Naive thymus-derived CD8-positive, alpha-beta T cell (primary cell): ENCODE data around the gene SYCE1. TPM values are rescaled to one million over a fixed set of nuclear protein-coding genes. Genes with fewer than 3 reads are reported as not detected.
"Not testable (repeated sequence)": the region's sequence is repeated elsewhere in the genome, so short reads cannot be mapped to it uniquely, and the experiment has no call there.

ENCODE experiments used
- ATAC-seq, 2 donors: fragments of 150-1000 bp; cut with Tn5 transposase in 1 of 2; sonication (Bioruptor Pico), chemical (Tn5 transposase) in 1 of 2; 1 replicate in 1 of 2; 2 replicates in 1 of 2; pipeline ENCODE4 v1.10.0; 2021; ENCODE audit warnings: mild to moderate bottlenecking in 2 of 2, moderate library complexity in 2 of 2
- POLR2A ChIA-PET: fragments of 350-600 bp; sonication (Branson Sonifier 250); formaldehyde crosslinking; loops from one replicate; lab custom pipeline; 2021; ENCODE audit warnings: antibody characterized with exemption; lab: Charles Lee
- DNase-seq, 10 donors: peaks; one replicate each; pipeline versions ENCODE4 v3.0.0 to v3.0.0-alpha.2; 2020 to 2022
- H3K27ac Mint-ChIP-seq, 10 donors: one replicate each; pipeline ENCODE4 v1.8.0; 2020 to 2022; ENCODE audit warnings: mild to moderate bottlenecking in 10 of 10, mixed read lengths in 10 of 10, moderate library complexity in 4 of 10, inconsistent platforms in 1 of 10
- H3K27me3 Mint-ChIP-seq, 5 donors: one replicate each; pipeline ENCODE4 v1.8.0; 2021 to 2022; ENCODE audit warnings: mixed read lengths in 5 of 5
- H3K36me3 Mint-ChIP-seq, 3 donors: one replicate each; pipeline ENCODE4 v1.8.0; 2020 to 2022; ENCODE audit warnings: mixed read lengths in 3 of 3, mild to moderate bottlenecking in 2 of 3, inconsistent platforms in 1 of 3
- H3K4me1 Mint-ChIP-seq, 4 donors: one replicate each; pipeline ENCODE4 v1.8.0; 2021 to 2022; ENCODE audit warnings: mixed read lengths in 4 of 4
- H3K4me3 Mint-ChIP-seq, 10 donors: one replicate each; pipeline ENCODE4 v1.8.0; 2020 to 2022; ENCODE audit warnings: mild to moderate bottlenecking in 10 of 10, mixed read lengths in 10 of 10, moderate library complexity in 6 of 10, inconsistent platforms in 1 of 10
- H3K9me3 Mint-ChIP-seq, 9 donors: one replicate each; pipeline ENCODE4 v1.8.0; 2020 to 2022; ENCODE audit warnings: mixed read lengths in 9 of 9, mild to moderate bottlenecking in 3 of 9, inconsistent platforms in 1 of 9, moderate library complexity in 1 of 9
- polyA plus RNA-seq, 3 donors: library from polyadenylated mRNA; unstranded; fragments of 300-500 nt; fragmentation: Illumina TruSeq; gene quantifications; one replicate each; pipeline ENCODE4 v1.2.3, GENCODE V29; 2021
- total RNA-seq, 8 experiments: library from RNA in 2 of 8; stranded (reverse) in 2 of 8; gene quantifications; one replicate each; pipeline ENCODE4 v1.2.3 and lab custom pipeline; 2021 to 2026

The SYCE1 gene
- total and polyA plus RNA-seq, 5 experiments from 2014 or later = 0.10 to 1.7 (median 0.79) TPM; not detected in 1

DNA sequence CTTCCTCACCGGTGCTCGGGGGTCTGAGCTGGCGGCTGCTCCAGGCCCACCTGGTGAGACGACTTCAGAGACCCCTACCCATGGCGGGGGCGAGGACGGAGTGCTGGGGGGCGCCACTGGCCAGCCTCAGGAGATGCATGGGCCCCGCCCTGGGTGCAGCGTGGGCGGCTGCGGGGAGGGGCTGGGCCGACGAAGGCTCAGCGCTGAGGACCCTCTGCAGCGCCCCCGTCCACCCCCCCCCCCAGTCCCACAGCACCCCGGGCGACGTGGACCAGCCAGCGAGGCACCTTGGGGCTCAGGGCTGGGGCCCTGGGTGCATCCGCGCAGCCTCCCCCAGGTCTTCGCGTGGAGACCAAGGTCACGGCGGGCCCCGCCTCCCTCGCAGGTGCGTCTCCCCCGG, 11.7 kb upstream of the SYCE1 start:
- peaks cover 5 to 17% (median 8%) of the 10 kb centered on the region in 5 donors for H3K27me3 Mint-ChIP-seq
- H3K27ac Mint-ChIP-seq, H3K4me1 Mint-ChIP-seq, POLR2A ChIA-PET, H3K4me3 Mint-ChIP-seq, ATAC-seq, DNase-seq: not testable (repeated sequence)
- H3K36me3 Mint-ChIP-seq = peaks cover 0 to 11% (median 7%) of the 10 kb centered on the region in 3 donors
- peaks cover 5 to 22% (median 17%) of the 10 kb centered on the region in 9 donors for H3K9me3 Mint-ChIP-seq

DNA sequence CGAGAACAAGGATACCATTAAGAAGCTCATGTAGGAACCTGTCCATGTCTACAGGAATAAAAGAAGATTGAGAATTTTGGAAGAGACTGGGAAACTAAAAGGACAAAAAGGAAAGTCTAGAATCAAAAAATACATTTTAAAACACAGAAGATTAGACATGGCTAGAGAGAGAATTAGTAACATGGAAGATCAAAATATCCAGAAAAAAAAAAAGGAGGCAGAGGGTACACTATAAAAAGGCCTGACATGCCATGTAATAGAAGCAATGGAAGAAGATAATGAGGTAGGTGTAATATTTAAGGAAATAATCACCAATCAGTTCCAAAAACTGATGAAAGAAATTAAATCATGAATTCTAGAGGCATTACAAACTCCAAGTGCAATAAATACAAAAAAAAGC, 8.1 kb upstream of the SYCE1 start:
- H3K27me3 Mint-ChIP-seq, DNase-seq, POLR2A ChIA-PET, ATAC-seq, H3K4me3 Mint-ChIP-seq, H3K4me1 Mint-ChIP-seq: not testable (repeated sequence)
- Mint-ChIP-seq H3K9me3 (peaks cover 5 to 20% (median 16%) of the 10 kb centered on the region in 9 donors), H3K27ac (peak overlapping the region in 1 of 10 donors; percentile 40), H3K36me3 (peaks cover 0 to 11% (median 7%) of the 10 kb centered on the region in 3 donors)

DNA sequence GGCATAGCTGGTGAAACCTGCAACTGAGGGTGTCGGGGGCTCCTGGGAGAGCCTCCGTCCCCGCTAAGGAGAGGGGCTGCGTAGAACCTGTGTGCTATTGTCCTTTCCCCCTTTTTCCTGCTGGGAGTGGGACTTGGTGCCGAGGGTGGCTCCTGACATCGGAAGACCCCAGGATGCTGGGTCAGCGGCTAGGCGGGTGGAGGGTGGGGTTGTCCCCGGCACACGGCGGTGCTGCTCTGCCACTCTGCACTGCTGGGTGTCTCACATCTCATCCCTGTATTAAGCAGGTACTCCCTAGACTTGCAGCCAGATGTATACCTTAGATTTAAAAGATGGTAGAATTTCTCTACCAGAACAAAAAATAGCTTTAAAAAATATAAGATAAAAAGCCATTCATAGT, 6.7 kb upstream of the SYCE1 start:
- H3K4me3 Mint-ChIP-seq, ATAC-seq, H3K27ac Mint-ChIP-seq: not testable (repeated sequence)

DNA sequence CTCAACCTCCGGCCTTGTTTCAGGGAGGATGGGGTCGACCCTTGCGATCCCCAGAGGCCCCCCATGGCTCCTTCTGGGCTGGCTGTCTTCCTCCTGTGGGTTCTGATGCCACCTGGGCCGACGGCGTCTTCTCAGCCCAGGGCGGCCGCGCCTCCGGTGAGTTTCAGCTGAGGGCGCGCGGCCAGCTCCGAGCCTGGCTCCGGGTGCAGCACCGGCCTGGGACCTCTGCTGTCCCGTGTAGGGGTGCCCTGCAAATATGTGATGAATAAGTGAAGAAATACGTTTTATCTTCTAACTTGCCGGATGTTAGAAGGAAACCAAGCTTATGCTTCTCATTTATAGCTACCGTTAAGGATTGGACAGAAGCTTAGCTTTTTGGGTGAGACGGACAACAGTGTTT, 4.4 kb upstream of the SYCE1 start:
- POLR2A ChIA-PET, H3K4me1 Mint-ChIP-seq, H3K27ac Mint-ChIP-seq, ATAC-seq, DNase-seq: not testable (repeated sequence)
- peaks cover 2 to 23% (median 4%) of the 10 kb centered on the region in 5 donors for H3K27me3 Mint-ChIP-seq
- peaks cover 0 to 11% (median 7%) of the 10 kb centered on the region in 3 donors for H3K36me3 Mint-ChIP-seq
- peaks cover 5 to 25% (median 19%) of the 10 kb centered on the region in 9 donors for H3K9me3 Mint-ChIP-seq
- H3K4me3 Mint-ChIP-seq = peak overlapping the region in 1 of 10 donors; percentile 31

More for the DNA sequence above, 6.7 kb upstream of the SYCE1 start:
- H3K4me1 Mint-ChIP-seq, DNase-seq, POLR2A ChIA-PET: not testable (repeated sequence)
- peaks cover 0 to 11% (median 7%) of the 10 kb centered on the region in 3 donors for H3K36me3 Mint-ChIP-seq
- peaks cover 5 to 24% (median 17%) of the 10 kb centered on the region in 9 donors for H3K9me3 Mint-ChIP-seq
- peaks cover 0 to 14% (median 2%) of the 10 kb centered on the region in 5 donors for H3K27me3 Mint-ChIP-seq

DNA sequence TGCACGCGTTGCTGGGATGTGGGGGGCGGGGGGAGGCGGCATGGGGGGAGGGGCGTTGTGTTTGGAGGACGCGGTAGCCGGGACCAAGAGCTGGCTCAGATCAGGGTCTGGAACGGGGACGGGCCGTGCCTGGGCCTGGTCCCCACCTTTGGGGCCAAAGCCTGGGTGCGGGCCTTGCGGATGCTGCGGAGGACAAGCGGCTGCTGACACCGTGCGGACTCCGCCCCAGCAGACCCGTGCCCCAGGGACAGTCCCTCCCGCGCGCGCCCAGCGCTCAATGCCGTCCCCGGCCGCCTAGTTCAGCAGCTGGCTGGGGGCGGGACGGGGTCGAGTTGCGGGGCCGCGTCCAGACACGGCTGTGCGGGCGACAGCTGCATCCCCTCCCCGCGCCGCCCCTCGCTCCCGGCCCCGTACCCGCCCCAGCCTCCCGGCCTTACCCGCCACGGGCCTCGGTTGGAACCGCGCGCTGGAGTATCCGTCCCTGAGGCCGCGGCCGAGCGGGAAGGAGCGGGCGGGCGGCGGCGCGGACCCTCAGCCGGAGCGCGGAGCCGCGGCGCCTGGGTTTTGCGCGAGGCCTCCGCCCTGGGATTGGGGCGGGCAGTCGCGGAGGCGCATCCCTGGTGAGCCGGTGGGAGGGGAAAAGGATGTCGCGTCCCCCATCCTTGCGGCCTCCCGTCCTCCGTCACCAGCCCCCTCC, 3.6 kb upstream of the SYCE1 start:
- H3K4me3 Mint-ChIP-seq, H3K4me1 Mint-ChIP-seq, POLR2A ChIA-PET, H3K27ac Mint-ChIP-seq, DNase-seq: not testable (repeated sequence)
- Mint-ChIP-seq H3K27me3 (peaks cover 7 to 26% (median 12%) of the 10 kb centered on the region in 5 donors), H3K9me3 (peaks cover 5 to 26% (median 16%) of the 10 kb centered on the region in 9 donors), H3K36me3 (peaks cover 0 to 11% (median 7%) of the 10 kb centered on the region in 3 donors)
- ATAC-seq = peak in 1 of 2 donors; percentile 35

DNA sequence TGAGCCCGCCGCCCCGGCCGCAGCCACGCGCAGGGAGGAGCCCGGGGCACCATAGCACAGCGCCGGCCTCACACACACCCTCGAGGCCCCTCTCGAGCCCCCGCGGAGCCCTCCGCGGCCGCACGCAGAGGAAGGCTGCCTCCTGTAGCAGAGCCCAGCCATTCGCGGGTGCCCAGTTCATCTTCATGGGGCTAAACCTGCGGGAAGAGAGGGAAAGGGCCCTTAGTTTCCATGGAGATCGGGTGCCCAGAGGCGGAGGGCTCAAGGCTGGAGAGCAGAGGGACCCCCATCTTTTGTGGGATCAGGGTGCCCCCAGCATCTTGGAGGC, 2.9 kb upstream of the SYCE1 start:
- peaks cover 2 to 21% (median 9%) of the 10 kb centered on the region in 9 donors for H3K9me3 Mint-ChIP-seq
- no peaks in the 10 kb centered on the region for H3K4me1 Mint-ChIP-seq
- peaks cover 0 to 6% (median 5%) of the 10 kb centered on the region in 3 donors for H3K36me3 Mint-ChIP-seq
- POLR2A ChIA-PET = no interaction called here
- no peak overlapping the region for H3K4me3 Mint-ChIP-seq
- no peak for ATAC-seq
- H3K27ac Mint-ChIP-seq = no peak overlapping the region
- no peak for DNase-seq
- H3K27me3 Mint-ChIP-seq = peaks cover 7 to 26% (median 12%) of the 10 kb centered on the region in 5 donors

DNA sequence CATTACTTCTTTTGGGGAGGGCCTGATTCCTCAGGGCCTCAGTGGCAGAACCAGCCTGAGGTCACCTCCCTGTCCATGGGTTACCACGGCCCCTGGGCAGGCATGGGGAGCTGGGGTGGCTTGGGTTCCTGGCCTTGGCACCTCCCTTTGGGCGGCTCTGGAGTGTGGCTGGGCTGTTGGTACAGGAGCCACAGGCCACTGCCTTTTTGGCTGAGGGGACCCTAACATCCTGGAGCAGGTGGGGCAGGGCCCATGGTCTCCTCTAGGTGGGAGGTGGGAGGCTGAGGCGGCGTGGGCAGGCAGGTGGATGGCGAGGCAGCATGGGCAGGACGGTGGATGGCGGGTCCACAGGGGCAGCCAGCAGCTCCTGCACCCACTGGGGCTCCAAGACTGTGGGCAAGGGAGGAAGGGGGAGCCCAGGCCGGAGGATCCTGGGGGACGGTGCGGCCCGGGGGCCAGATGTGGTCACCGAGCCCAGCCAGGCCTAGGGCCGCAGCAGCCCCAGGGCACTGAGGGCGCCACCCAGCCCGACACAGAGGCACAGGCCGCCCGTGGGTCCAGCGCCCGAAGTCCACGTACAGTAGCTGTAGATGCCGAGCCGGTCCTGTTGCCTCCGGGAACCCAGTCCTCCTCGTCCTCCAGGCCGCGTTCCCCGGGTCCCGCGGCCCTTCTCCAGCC, 2.4 kb upstream of the SYCE1 start:
- peaks cover 0 to under 1% (median under 1%) of the 10 kb centered on the region in 3 donors for H3K36me3 Mint-ChIP-seq
- H3K9me3 Mint-ChIP-seq = peaks cover 0 to 16% (median 4%) of the 10 kb centered on the region in 9 donors
- POLR2A ChIA-PET = no interaction called here
- DNase-seq = no peak
- H3K4me3 Mint-ChIP-seq = peak overlapping the region in 1 of 10 donors; percentile 19
- H3K27ac Mint-ChIP-seq = no peak overlapping the region
- peaks cover 7 to 24% (median 12%) of the 10 kb centered on the region in 5 donors for H3K27me3 Mint-ChIP-seq
- no peaks in the 10 kb centered on the region for H3K4me1 Mint-ChIP-seq
- ATAC-seq = no peak

DNA sequence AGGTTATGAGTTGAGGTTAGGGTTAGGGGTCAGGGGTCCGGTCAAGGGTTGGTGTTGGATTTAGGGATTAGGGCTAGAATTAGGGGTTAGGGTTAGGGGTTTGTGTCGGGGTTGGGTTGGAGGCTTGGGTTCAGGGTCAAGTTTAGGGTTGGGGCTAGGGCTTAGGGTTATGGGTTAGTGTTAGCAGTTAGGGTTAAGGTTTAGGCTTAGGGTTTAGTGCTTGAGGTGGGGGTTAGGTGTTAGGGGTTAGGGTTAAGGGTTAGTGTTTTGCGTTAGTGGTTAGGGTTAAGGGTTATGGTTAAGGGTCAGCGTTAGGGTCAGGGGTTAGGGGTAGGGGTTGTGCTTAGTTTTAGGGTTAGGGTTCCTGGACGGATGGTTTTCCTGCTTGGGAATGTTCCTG, 1.7 kb upstream of the SYCE1 start:
- peaks cover 0 to 15% (median 4%) of the 10 kb centered on the region in 9 donors for H3K9me3 Mint-ChIP-seq
- POLR2A ChIA-PET = no interaction called here

DNA sequence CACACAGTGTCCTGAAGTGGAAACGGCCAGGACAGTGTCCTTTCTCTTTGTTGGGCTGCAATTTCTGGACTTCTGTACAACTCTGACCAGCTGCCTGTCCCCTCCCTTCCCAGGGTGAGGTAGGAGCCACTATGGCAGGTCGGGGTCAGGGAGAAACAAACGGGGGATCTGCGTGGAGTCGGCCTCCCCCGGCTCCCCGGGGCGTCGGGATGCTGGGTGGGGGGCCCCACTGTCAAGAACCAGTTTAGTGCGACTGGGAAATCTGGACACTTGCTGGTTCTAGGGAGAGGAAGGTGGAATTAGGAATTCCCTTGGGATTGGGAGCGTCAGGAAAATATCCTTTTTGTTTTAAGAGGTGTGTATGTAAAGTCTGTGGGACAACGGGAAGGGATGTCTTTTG, 567 bp downstream of the SYCE1 start:
- H3K9me3 Mint-ChIP-seq = peaks cover 0 to 15% (median 4%) of the 10 kb centered on the region in 9 donors
- DNase-seq = no peak
- no peaks in the 10 kb centered on the region for H3K4me1 Mint-ChIP-seq
- POLR2A ChIA-PET = no interaction called here
- peaks cover 8 to 22% (median 12%) of the 10 kb centered on the region in 5 donors for H3K27me3 Mint-ChIP-seq
- H3K36me3 Mint-ChIP-seq = no peaks in the 10 kb centered on the region
- no peak for ATAC-seq
- H3K4me3 Mint-ChIP-seq = peak overlapping the region in 1 of 10 donors; percentile 36
- H3K27ac Mint-ChIP-seq = no peak overlapping the region

More for the DNA sequence above, 1.7 kb upstream of the SYCE1 start:
- Mint-ChIP-seq H3K27ac (peak overlapping the region in 1 of 10 donors; percentile 73), H3K4me3 (peak overlapping the region in 1 of 10 donors; percentile 12), H3K36me3 (no peaks in the 10 kb centered on the region), H3K4me1 (no peaks in the 10 kb centered on the region), H3K27me3 (peaks cover 7 to 24% (median 12%) of the 10 kb centered on the region in 5 donors)
- no peak for DNase-seq
- no peak for ATAC-seq

DNA sequence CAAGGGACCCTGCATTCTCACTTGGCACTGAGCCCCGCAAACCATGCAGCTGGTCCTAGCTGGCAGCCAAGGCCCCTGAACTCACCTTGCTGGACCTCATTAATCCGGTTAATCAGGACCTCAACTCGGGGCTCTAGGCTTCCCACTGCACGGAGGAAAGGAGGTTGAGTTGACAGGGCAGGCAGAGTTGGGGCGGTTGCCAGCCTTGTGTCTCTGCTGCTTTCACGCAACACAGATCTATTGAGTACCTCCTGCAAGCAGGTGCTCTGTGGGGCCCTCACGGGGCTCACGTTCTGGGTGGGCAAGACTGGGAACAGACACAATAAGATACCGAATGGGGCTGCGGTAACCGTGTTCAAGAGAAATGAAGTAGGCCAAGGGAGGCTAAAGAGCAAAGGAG, 6.2 kb downstream of the SYCE1 start:
- POLR2A ChIA-PET = no interaction called here
- Mint-ChIP-seq H3K4me3 (no peak overlapping the region), H3K27ac (no peak overlapping the region), H3K36me3 (no peaks in the 10 kb centered on the region), H3K9me3 (peaks cover 0 to 4% (median 0%) of the 10 kb centered on the region in 9 donors), H3K27me3 (peaks cover 6 to 30% (median 27%) of the 10 kb centered on the region in 5 donors), H3K4me1 (no peaks in the 10 kb centered on the region)
- DNase-seq (no peak), ATAC-seq (no peak)

DNA sequence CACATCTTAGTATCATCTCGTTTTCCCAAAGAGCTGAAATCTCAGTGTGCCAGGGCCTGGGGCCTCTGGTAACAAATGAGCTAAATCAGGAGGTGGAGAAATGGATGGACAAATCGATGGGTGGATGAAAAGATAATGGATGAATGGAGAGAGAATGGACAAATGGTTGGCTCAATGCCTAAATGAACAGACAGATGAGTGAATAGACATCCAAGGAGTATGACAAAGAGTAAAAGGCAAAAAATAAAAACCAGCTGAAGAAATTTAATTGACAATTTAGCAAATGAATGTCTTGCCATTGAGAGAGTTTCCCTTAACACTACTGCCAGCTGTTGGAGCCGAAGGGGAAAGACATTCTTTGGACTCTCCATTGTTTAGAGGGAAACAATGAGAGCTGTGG, 8.0 kb downstream of the SYCE1 start:
- Mint-ChIP-seq H3K4me3 (no peak overlapping the region), H3K9me3 (no peaks in the 10 kb centered on the region)
- POLR2A ChIA-PET = no interaction called here

DNA sequence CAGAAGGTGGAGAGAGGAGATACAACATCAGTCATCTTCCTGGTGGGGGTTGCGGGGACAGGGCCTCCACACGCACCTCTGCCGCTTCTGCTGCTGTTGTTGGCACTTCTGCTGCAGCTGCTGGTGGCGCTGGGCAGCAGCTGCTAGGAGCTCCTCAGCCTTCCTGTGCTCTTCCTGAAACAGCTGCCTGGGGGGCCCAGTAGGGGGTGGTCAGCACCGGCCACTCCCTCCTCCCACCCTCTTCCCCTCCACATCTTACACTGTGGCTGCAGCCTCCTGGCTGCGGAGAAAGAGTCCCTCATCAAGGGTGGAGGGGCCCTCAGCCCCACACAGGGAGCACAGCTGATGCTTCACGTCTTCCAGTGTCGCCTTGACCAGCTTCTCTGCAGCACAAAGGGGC, 9.9 kb downstream of the SYCE1 start:
- H3K9me3 Mint-ChIP-seq = peaks cover 0 to 3% (median 0%) of the 10 kb centered on the region in 9 donors
- ATAC-seq = no peak
- POLR2A ChIA-PET = no interaction called here

More for the DNA sequence above, 8.0 kb downstream of the SYCE1 start:
- ATAC-seq (no peak), DNase-seq (no peak)
- no peaks in the 10 kb centered on the region for H3K4me1 Mint-ChIP-seq
- H3K27ac Mint-ChIP-seq = no peak overlapping the region
- no peaks in the 10 kb centered on the region for H3K36me3 Mint-ChIP-seq
- peaks cover 9 to 27% (median 24%) of the 10 kb centered on the region in 5 donors for H3K27me3 Mint-ChIP-seq

DNA sequence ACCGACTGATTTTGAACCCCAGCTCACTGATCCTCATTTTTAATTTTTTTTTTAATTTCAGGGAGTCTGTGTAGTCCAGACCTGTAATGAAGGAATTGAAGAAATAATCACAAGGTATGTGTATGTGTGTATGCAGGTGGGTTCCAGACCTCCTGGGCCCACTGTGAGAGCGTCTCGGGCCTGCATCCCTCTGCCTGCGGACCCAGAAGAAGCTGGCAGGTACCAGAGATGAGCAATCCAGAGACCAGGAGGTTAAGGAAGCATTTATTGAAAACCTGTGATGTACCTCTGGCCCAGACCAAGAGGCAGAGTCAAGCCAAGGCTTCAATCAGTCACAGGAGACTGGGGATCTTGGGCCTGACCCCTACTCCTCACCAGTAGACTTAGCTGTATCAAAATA, 10.8 kb downstream of the SYCE1 start:
- Mint-ChIP-seq H3K27me3 (peaks cover 14 to 41% (median 29%) of the 10 kb centered on the region in 5 donors), H3K4me1 (no peaks in the 10 kb centered on the region), H3K27ac (no peak overlapping the region), H3K36me3 (no peaks in the 10 kb centered on the region), H3K4me3 (no peak overlapping the region), H3K9me3 (peaks cover 0 to 9% (median 0%) of the 10 kb centered on the region in 9 donors)
- no peak for DNase-seq
- POLR2A ChIA-PET = no interaction called here
- ATAC-seq = no peak

More for the DNA sequence above, 9.9 kb downstream of the SYCE1 start:
- H3K27ac Mint-ChIP-seq = no peak overlapping the region
- H3K4me3 Mint-ChIP-seq = no peak overlapping the region
- no peaks in the 10 kb centered on the region for H3K4me1 Mint-ChIP-seq
- DNase-seq = no peak
- no peaks in the 10 kb centered on the region for H3K36me3 Mint-ChIP-seq
- H3K27me3 Mint-ChIP-seq = peaks cover 12 to 36% (median 25%) of the 10 kb centered on the region in 5 donors
